Measurements from ENCODE around the gene TTC9B.

TTC9B gene

GRCh38 chr19:40217934-40218890, at the start of gene TTC9B:
TSS of gene TTC9B (minus strand) at chr19:40218384. CDS start at chr19:40218381, 3 bp downstream.
- peak; percentile 80 for DNase-seq (ENCODE audit: low spot score)
- no peak for TF ChIP-seq CTCF (IDR thresholded peaks at IDR 0.05; ENCODE audit: borderline replicate concordance, control extremely low read depth, extremely low read depth, insufficient read depth, missing control alignments)
- in situ Hi-C loops (cut with MboI; ENCODE audit: low sequenced_read_pairs, unreplicated experiment) = no loop called here

- no peak for TF ChIP-seq CTCF (IDR thresholded peaks at IDR 0.05; ENCODE audit: borderline replicate concordance, control extremely low read depth, extremely low read depth, insufficient read depth, missing control alignments)
- DNase-seq (ENCODE audit: low spot score) = no peak
- in situ Hi-C loops (cut with MboI; ENCODE audit: low sequenced_read_pairs, unreplicated experiment) = no loop called here
Measured at GRCh38 chr19:40267601-40267997, 49.4 kb upstream of the TTC9B start.

- in situ Hi-C loops (cut with MboI; ENCODE audit: low sequenced_read_pairs, unreplicated experiment) = no loop called here
- no peak for DNase-seq (ENCODE audit: low spot score)
- TF ChIP-seq CTCF (IDR thresholded peaks at IDR 0.05; ENCODE audit: borderline replicate concordance, control extremely low read depth, extremely low read depth, insufficient read depth, missing control alignments) = no peak
Measured at GRCh38 chr19:40266912-40267600, 48.9 kb upstream of the TTC9B start.

- in situ Hi-C loops (cut with MboI; ENCODE audit: low sequenced_read_pairs, unreplicated experiment) = no loop called here
- TF ChIP-seq CTCF (IDR thresholded peaks at IDR 0.05; ENCODE audit: borderline replicate concordance, control extremely low read depth, extremely low read depth, insufficient read depth, missing control alignments) = no peak
- DNase-seq (ENCODE audit: low spot score) = no peak
Measured at GRCh38 chr19:40266119-40266518, 47.9 kb upstream of the TTC9B start.

- TF ChIP-seq CTCF (IDR thresholded peaks at IDR 0.05; ENCODE audit: borderline replicate concordance, control extremely low read depth, extremely low read depth, insufficient read depth, missing control alignments) = no peak
- in situ Hi-C loops (cut with MboI; ENCODE audit: low sequenced_read_pairs, unreplicated experiment) = no loop called here
- DNase-seq (ENCODE audit: low spot score) = no peak
Measured at GRCh38 chr19:40265763-40266099, 47.5 kb upstream of the TTC9B start.

GRCh38 chr19:40265055-40265762, 47.0 kb upstream of the TTC9B start:
- TF ChIP-seq CTCF (IDR thresholded peaks at IDR 0.05; ENCODE audit: borderline replicate concordance, control extremely low read depth, extremely low read depth, insufficient read depth, missing control alignments) = no peak
- DNase-seq (ENCODE audit: low spot score) = no peak
- in situ Hi-C loops (cut with MboI; ENCODE audit: low sequenced_read_pairs, unreplicated experiment) = no loop called here

Measured in GM13976 (cell line).